ENCODE data around the gene RNF148.

GRCh38 chr7:122653685-122654084, 49.0 kb downstream of the RNF148 start:
- TF ChIP-seq POLR2A (IDR thresholded peaks at IDR 0.05; ENCODE audit: extremely low read depth, insufficient read length), result no peak
- TF ChIP-seq CTCF (IDR thresholded peaks at IDR 0.05; ENCODE audit: low read depth, low read length), result no peak
